Measurements from ENCODE around the gene CDH11.

The CDH11 gene

DNA sequence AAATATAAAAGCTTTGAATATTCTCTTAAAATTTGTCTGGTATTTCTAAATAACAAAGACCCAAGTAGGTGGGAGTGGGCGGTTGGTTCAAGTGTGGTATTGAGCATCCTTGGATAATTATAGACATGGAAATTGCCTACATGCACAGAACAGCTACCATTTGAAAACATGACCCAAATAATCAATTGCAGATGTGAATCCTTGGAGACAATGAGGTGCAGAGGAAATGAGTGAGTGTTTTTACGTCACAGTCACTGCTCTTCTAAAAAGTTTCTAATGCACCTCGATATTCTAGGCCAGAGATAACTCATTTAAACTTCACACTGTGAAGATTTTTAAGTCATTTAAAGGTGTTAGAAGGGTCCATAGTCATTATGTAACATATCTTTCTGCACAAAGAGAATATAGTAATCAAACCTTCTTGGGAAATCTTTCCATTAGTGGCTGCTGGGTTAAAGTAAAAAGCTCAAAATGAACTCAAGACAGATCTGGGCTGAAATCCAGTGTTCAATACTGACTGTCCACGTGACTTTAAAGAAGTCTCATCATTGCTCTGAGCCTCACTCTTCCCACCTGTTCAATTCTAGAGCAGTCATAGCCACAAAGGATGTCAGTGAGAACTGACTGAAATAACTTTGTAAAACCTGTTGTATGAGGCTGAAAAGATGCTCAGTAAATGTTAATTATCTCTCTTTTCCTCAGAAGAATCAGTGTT, 144.5 kb downstream of the CDH11 start:
- no peak for DNase-seq (ENCODE audit: low read depth)

DNA sequence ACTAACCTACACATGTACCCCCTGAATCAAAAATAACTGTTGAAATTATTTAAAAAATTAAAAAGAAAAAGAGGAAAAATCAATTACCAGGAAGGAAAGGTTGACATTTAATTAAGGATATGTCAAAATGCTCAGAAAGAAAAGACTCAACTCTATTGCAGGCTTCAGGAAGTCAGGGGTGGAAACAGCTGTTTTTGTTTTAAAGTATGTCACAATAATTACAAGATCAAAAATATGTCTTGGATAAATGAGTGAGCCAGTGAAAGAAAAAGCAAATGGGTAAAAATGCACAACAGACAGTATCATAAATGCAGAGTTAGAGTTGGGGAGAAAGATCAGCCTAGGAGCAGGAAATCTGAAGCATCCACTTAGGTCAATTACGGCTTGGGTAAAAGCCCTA, 146.0 kb downstream of the CDH11 start:
- DNase-seq (ENCODE audit: low read depth) = no peak

DNA sequence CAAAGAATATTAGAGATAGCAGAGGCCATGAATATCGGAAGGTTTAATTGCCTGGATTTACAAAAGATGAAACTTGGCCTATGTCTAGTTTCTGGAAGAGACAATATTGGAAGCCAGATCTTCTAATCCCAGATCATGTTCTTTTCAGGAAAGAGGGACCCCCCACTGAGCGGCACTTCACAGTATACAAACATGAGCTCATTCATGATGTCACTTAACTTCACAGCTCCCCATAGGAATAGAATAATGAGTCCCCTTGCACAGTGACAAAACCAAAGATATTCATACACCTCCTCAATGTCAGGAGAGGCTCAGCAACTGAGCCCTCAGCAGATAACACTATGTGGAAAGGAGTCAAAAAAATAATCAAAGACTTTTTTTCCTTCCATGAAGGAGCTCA, 147.5 kb downstream of the CDH11 start:
- DNase-seq (ENCODE audit: low read depth) = no peak

DNA sequence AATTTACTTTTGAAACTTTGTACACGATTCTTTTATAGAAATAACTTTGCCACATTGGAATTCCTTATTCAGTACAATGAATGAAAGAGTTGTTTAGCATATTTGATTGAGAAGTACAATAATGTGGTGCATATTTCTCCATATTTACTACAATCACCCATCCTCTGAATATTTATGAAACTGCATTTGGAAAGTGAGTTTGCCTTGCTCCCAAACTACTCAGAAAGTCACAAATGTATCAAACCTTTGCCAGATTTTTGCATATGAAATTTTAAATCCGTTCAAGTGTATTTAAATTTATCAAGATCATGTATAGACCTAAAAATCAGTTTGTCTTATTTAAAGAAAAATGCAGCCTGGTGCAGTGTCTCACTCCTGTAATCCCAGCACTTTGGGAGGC, 148.7 kb downstream of the CDH11 start:
- DNase-seq (ENCODE audit: low read depth) = no peak

DNA sequence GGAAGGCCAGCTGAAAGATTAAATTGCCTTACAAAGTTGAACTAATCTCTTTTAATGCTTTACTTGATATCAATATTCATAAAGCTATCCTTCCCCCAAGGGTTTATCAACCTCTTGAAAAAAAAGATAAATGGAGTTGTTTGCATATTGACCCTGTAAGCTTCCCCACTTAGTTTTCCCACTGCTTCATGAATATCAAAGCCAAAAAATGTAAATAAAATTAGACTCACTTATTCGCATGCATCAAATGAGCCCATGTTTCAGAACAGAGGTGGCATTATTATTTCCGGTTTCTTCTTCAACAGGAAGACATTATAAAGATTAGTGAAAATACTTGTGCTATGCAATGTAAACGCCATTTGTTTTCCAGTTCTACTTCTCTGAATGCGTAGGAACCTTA, 150.7 kb downstream of the CDH11 start:
- no peak for DNase-seq (ENCODE audit: low read depth)

DNA sequence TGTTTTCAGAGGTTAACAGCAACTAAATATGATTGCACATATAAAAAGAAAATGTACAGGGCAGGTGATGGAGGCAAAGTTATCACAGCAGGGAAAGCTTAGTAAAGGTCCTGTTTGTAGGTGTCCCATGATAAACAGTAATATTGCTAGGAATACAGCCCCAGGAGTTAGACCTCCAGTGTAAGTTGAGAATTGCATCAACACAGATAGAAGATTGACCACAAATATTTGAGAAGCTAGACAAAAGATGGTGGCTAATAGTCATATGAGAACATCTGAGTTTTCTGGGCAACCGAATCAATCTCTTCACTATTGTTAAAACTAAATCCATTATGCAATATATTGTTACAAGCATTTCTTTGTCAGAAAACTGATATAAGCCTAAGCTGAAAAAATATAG, 152.6 kb downstream of the CDH11 start:
- DNase-seq (ENCODE audit: low read depth) = no peak

DNA sequence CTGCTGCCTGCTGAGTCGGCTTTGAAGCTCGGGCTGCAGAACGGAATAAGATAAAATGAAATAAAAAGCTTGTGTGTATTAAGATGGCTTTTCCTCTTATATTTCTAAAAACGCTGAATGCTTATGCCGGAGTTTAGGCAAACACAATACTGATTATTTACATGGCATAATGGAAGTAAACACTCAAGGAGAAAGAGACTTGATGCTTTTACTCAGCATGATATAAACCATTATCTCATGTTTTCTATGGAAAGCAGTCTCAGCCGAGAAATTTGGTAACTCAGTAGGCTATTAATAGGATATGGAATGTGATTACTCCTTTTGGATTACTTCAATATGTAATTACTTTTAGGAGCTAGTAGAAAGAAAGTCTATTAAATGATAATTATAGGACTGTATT, 153.3 kb downstream of the CDH11 start:
- no peak for DNase-seq (ENCODE audit: low read depth)

DNA sequence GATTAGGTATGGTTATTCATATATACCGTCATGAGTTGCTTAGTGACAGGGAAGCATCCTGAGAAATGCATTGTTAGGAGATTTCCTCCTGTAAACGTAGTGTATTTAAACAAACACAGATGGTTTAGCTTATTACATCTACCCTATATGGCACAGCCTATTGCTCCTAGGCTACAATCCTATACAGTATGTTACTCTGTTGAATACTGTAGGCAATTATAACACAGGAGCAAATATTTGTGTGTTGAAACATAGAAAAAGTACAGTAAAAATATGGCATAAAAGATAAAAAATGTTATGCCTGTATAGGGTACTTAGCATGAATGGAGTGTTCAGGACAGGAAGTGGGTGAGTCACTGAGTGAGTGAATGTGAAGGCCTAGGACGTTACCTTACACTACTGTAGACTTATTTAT, 157.7 kb downstream of the CDH11 start:
- no peak for DNase-seq (ENCODE audit: low read depth)

DNA sequence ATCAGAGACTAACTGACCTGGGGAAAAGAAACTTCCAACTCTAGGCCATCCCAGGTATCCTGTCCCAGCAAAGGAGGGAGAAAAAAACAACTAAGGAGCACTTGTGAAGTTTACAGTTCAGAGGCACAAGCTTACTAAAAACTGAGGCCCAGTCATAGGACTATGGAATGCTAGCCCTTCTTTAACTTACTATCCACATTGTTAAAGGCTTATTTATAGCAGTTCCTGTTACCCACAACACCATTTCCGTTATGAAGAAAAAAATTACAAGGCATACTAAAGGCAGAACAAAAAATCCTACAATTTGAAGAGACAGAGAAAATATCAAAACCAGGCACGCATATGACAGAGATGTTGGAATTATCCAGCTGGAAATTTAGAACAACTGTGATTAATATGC, 159.1 kb downstream of the CDH11 start:
- no peak for DNase-seq (ENCODE audit: low read depth)

DNA sequence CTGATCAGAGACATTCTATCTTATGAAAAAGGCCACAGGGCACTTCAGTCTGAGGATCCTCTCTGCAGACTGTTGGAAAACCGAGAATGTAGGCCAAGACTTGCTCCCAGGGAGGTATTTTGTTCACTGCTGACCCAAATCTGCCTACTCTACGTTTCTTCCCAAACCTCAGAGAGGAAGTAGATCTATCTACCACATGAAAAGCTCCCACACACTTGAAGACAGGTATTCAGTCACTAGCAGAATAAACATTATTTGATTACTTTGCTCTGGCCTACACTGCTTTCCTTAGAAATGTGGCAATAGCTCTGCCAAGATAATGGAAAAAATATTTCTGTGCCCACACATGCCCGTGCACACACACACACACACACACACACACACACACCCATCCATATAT, 164.6 kb downstream of the CDH11 start:
- no peak for DNase-seq (ENCODE audit: low read depth)

DNA sequence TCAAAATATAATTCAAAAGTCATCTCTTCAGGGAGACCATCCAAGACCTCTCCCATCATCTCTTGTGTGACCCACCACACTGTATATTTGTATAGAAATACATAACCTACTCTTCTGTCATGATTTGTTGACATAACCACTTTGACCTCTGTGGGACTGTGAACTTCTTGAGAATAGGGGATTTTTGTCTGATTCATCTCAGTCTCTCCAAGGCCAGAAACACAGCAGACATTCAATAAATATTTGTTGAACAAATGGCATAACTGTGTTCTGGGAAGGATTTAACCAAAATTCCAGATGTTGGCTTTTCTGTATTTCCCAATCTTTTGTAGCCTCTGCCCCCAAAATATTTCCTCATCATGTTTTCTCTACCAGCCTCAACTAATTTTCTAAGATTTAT, 169.7 kb downstream of the CDH11 start:
- DNase-seq (ENCODE audit: low read depth) = no peak

DNA sequence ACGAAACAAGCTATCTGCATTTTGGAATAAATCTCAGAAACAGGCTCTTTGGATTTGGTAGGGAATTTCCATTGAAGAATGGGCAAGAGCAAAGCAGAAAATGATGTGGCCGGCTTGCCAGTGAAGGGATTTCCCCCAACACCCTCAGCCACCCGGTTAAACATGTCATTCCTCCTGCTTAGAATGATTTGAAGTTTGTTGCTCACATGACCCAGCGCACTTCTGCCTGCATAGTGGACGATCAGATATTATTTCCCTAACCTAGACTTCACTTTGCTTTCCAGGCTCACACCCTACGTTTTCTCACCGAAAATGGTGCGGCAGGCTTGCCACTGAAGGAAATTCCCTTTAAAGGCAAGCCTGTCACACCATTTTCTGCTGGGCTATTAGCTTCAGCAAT, 170.7 kb downstream of the CDH11 start:
- no peak for DNase-seq (ENCODE audit: low read depth)

DNA sequence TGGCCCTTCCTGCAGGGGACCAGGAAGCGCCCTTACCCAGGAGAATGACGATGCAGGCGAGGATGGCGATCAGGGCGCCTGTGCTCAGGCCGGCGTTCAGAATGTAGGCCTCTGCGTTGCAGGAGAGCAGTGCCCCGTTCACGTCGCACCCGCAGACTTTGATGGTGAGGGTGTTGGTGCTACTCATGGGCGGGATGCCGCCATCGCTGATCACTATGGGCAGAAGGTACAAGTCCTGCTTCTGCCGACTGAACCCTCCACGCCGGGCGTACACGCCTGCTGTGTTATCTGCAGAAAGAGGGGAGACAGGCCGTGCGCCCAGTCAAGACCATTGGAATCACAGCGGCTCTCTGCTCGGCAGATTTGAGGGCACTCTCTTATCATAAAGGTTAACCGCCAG, 171.1 kb downstream of the CDH11 start:
- no peak for DNase-seq (ENCODE audit: low read depth)

DNA sequence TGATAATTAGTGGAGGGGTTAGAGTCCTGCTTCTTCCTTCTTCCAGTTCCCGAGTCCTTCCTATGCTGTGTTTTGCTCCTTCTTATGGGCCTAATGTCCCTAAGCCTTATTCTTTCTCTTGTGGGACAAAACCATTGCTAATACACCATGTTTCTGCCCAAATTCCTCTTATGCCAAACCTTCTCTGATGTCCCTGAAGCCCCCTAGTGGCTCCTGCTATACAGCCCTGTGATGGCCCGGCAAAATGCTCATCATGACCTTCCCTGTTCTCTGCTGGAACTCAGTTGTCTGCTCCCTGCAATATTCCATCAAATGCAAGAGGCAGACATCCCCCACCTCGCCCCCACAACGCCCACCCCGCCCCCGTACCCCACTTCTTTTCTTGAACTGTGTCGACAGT, 171.6 kb downstream of the CDH11 start:
- DNase-seq (ENCODE audit: low read depth) = no peak

DNA sequence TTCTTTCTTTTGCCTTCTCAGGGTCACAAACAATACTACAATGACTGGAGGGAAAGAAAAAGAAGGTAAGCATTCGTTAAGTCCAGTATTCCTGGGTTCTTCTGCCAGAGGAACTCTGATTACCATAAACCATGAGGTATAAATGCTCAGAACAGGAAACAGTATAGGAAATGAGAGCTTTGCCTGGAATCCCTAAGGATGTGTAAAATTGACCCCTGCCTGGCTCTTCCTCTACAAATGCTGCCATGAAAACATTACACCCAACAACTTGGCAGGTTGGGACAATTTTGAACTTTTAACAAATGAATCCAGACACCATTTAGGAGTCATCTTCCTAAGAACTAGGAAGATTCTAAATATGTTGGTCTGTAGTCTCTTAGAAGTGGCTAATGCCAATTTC, 173.8 kb downstream of the CDH11 start:
- no peak for DNase-seq (ENCODE audit: low read depth)

DNA sequence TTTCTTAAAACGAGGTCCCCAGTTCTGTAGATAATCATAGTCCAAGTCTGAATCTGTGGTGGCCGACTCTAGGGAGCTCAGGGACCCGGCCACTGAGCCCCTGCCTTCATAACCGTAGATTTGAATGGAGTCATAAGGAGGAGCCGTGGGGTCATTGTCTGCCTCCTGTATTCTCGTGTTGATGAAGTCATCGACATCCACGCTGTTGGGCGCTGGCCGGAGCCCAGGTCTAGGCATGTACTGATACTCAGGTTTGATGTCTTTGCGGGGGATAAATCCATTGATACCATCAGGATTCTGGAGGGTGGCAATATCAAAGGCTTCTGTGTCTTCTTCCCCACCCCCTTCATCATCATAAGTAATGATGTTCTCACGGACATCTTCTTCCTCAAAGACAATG, 174.2 kb downstream of the CDH11 start:
- no peak for DNase-seq (ENCODE audit: low read depth)

DNA sequence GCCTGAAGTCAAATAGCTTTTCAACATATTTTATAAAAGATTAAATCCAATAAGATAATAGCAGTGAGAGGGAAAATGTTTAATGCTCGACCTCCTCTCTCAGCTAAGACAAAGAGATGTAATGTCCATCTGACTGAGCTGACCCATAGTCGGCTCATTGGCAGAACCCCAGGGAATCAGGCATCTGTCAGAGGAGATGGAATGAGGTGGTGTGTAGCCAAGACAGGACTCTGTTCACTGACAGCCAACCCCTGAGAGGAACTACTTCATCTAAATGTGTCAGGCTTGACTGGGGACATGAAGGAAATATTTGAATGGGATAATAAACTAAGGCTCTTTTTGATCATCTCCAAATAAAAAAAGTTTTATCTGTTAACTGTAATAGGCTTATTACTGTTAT, 188.0 kb downstream of the CDH11 start:
- no peak for DNase-seq (ENCODE audit: low read depth)

DNA sequence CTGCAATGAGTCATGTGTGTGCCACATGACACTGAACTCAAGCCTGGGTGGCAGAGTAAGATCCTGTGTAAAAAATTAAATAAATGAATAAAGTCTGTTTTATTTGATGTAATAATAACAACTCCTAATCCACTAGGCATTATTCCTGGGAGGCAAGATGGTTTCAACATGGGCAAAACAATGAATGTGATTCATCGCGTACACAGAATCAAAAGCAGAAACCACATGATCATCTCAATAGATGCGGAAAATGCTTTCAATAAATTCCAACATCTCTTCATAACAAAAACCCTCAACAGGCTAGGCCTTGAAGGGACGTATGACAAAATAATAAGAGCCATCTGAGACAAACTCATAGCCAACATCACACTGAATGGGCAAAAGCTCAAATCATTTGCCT, 195.4 kb downstream of the CDH11 start:
- DNase-seq (ENCODE audit: low read depth) = no peak

DNA sequence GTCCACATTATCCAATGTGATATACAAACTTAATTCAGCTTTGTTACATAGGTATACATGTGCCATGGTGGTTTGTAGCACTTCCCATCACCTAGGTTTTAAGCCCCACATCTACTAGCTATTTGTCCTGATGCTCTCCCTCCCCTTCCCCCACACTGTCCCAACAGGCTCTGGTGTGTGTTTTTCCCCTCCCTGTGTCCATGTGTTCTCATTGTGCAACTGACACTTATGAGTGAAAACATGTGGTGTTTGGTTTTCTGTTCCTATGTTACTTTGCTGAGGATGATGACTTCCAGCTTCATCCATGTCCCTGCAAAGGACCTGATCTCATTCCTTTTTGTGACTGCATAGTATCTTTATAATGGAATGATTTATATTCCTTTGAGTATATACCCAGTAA, 196.7 kb downstream of the CDH11 start:
- DNase-seq (ENCODE audit: low read depth) = no peak

DNA sequence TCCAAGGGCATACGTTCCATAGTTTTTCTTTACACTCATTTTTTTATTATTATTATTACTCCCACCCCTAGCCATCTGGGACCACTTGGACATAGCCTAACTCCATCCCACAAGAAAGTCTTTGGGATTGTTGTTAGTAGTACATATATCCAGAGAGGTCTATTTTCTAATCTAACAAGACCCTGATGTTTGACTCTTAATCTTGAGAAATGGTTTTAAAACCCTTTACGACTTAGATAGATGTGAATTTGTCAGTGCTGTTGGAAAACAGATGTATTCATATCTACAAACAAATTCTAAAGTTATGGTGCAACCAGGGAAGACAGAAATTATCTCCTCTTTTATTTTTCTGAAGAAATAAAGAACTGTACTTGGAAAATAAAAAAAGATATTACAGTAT, 197.8 kb downstream of the CDH11 start:
- no peak for DNase-seq (ENCODE audit: low read depth)

DNA sequence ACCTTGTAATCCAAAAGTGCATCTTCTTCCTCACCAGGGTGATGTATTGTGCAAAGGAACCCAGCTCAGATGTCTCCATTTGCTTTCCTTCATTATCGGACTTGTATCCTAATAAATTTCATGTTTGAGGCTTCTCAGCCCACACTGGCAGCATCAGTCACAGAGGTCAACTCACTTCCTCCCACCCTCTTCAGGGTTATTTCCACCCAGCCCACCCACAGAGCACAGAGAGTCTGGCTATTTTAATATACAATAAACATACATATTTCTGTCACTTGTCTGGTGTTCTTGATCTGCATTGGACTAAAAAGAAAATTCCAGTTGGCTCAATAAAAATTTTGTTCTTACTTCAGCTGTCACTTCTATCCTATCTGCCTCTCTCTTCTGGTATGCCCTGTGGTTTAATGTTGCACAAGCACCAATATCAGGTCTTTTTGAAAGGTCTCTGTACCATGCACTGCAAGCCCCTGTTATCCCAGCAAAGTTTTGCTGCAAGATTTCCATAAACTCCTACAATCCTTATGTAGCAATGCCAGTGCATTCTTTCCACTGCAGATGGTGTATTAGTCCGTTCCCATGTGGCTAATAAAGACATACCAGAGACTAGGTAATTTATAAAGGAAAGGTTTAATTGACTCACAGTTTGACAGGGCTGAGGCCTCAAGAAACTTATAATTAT, 201.8 kb downstream of the CDH11 start:
- no peak for DNase-seq (ENCODE audit: low read depth)

DNA sequence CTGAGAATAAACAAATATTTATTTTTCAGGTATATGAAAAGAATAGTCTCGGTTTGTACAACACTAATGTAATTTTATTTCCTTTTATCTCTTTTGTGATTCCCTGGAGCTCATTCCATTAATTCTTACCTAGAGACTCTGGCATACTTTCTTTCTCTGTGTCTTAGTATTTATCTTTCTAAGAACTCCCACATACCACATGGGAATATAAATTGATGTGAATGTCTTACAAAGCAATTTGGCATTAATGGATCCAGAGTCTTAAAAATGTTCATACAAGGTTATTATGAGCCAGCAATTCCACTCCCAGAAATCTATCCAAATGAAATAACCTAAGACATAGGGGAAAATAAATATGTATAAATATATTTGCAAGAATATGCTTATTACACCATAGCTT, 202.7 kb downstream of the CDH11 start:
- no peak for DNase-seq (ENCODE audit: low read depth)

DNA sequence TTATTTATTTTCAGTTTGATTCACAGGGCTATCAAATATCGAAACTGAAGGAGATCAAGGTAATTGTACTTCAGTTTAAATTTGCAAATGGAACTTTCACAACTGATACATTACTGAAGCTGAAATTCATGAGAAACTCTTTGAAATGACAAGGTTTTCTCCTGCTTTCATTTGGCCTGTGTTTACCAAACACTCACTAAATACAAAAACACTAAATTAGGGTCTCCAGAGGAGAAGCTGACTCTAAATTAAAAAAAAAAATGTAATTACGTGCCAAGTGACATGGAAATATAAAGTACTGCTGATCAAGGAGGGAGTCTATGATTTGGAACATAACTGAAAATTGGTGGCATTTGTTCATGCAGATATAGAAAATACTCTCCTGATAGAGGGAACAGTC, 205.8 kb downstream of the CDH11 start:
- DNase-seq (ENCODE audit: low read depth) = no peak

DNA sequence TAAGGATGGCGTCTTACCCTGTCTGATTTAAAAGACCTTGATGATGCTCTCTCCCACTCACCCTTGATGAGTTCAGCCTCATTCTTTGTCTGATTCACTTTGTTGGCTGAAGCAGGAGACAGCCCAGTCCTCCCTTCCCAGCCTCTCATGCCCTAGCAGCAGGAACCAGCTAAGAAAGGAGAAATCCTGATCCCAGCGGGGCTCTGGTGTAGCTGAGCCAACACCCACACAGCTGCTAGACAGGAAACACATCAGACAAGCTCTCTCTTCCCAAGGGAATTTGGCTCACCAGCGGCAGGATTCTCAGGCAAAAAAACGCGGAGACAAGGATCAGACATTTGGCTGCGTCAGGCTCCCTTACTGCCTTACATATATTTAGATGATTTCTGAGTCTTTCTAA, 211.5 kb downstream of the CDH11 start:
- no peak for DNase-seq (ENCODE audit: low read depth)
